HG02610 (cell line): Measurements from ENCODE around the gene TRMT112.
A peak's percentile ranks its signal among the peaks of the same experiment; 100 is the strongest.

Source experiments
- ATAC-seq: cut with Tn5 transposase; IDR thresholded peaks from one replicate; pipeline ENCODE4 v1.9.1; 2021; ENCODE audit warnings: mild to moderate bottlenecking, moderate library complexity; ENCODE audit not compliant: unreplicated experiment

The TRMT112 gene

GRCh38 chr11:64276653-64277431 lies 40.5 kb downstream of the TRMT112 start:
- ATAC-seq = no peak

GRCh38 chr11:64275841-64276240 lies 41.5 kb downstream of the TRMT112 start:
- no peak for ATAC-seq

GRCh38 chr11:64275031-64275800 lies 42.1 kb downstream of the TRMT112 start:
- no peak for ATAC-seq

GRCh38 chr11:64269540-64270220 lies 47.7 kb downstream of the TRMT112 start:
- peak; percentile 74 for ATAC-seq

GRCh38 chr11:64268893-64269539 lies 48.3 kb downstream of the TRMT112 start:
- ATAC-seq = peak; percentile 12

GRCh38 chr11:64268025-64268892 lies 49.1 kb downstream of the TRMT112 start:
- no peak for ATAC-seq

GRCh38 chr11:64267207-64267945 lies 50.0 kb downstream of the TRMT112 start:
- ATAC-seq = no peak
